ENCODE measurements around the gene SPRR1A. TPM values are rescaled to one million over a fixed set of nuclear protein-coding genes. Genes with fewer than 3 reads are reported as not detected.

Gene SPRR1A
- total and polyA plus RNA-seq, 2 of the 4 experiments (the other 2 are of a cell fraction), result not detected

- Histone ChIP-seq H4K20me1 (ENCODE audit: insufficient read depth, low read length) (no peaks in the 10 kb centered on the region), H2BK15ac (ENCODE audit: low read depth, low read length) (no peak overlapping the region), H2BK20ac (ENCODE audit: low read depth, low read length) (no peak overlapping the region), H4K8ac (ENCODE audit: low read depth in 2 of 2, low read length in 2 of 2) (no peak overlapping the region), H2BK5ac (ENCODE audit: low read depth, low read length, poor library complexity, severe bottlenecking) (no peak overlapping the region), H3K9ac (ENCODE audit: low read depth, low read length) (no peak overlapping the region), H3K14ac (replicated peaks; ENCODE audit: low read depth, low read length) (no peak overlapping the region), H3K23ac (ENCODE audit: low read depth, low read length) (no peak overlapping the region), H4K5ac (ENCODE audit: low read depth, low read length) (no peak overlapping the region), H3K4ac (ENCODE audit: low read depth, low read length) (no peak overlapping the region), H2AFZ (replicated peaks; ENCODE audit: low read length, poor library complexity) (no peak overlapping the region), H3K56ac (ENCODE audit: extremely low read depth, insufficient read depth, low read length) (no peak overlapping the region), H3K4me2 (ENCODE audit: low read depth, low read length) (no peak overlapping the region), H3K79me1 (ENCODE audit: low read depth in 1 of 2, low read length in 2 of 2) (no peaks in the 10 kb centered on the region), H2AK5ac (ENCODE audit: low read depth, low read length) (no peak overlapping the region), H3K27me3 (ENCODE audit: control insufficient read depth, insufficient read depth, low read length) (no peaks in the 10 kb centered on the region), H3K4me1 (ENCODE audit: control insufficient read depth, insufficient read depth, low read length) (no peaks in the 10 kb centered on the region), H3K36me3 (ENCODE audit: control insufficient read depth, insufficient read depth, low read length) (no peaks in the 10 kb centered on the region), H3K9me3 (ENCODE audit: control insufficient read depth, insufficient read depth, low read length) (no peaks in the 10 kb centered on the region; the same call in 1 of the 2 replicates), H4K91ac (ENCODE audit: insufficient read depth, low read depth, low read length) (no peak overlapping the region), H2AK9ac (replicated peaks; ENCODE audit: low read depth, low read length, poor library complexity) (no peak overlapping the region), H3K18ac (ENCODE audit: low read depth, low read length) (no peak overlapping the region), H3K27ac (ENCODE audit: insufficient read depth, low read length) (no peak overlapping the region), H3K4me3 (ENCODE audit: insufficient read depth, low read depth, low read length) (no peak overlapping the region), H2BK120ac (ENCODE audit: low read depth, low read length) (no peak overlapping the region), H3K9me1 (ENCODE audit: insufficient read depth, low read length) (no peaks in the 10 kb centered on the region)
- CTCF ChIA-PET, result no interaction called here
- POLR2A ChIA-PET (ENCODE audit: unreplicated experiment), result no interaction called here
- dilution Hi-C loops (cut with HindIII; ENCODE audit: low sequenced_read_pairs, unreplicated experiment) (no loop called here), in situ Hi-C loops (cut with MboI; ENCODE audit: low sequenced_read_pairs) (no loop called here), intact Hi-C loops (cut with micrococcal nuclease) (no loop called here)
- no peak for ATAC-seq (ENCODE audit: low read depth)
- no peak for TF ChIP-seq MAZ (IDR thresholded peaks at IDR 0.05; ENCODE audit: borderline replicate concordance, low read depth, low read length)
- TF ChIP-seq POLR2A (IDR thresholded peaks at IDR 0.05; ENCODE audit: low read depth, low read length), result no peak
- no peak for TF ChIP-seq RAD21 (IDR thresholded peaks at IDR 0.05; ENCODE audit: low read length)
- TF ChIP-seq MXI1 (IDR thresholded peaks at IDR 0.05; ENCODE audit: borderline replicate concordance, low read depth, low read length), result no peak
- TF ChIP-seq FOS (IDR thresholded peaks at IDR 0.05; ENCODE audit: low read depth, low read length), result no peak
- WGBS, 2 experiments (ENCODE audit: extremely low coverage in 2 of 2, insufficient read length in 1 of 2), result no CpG with 5 or more reads among the region's 1 CpG
- BruUV-seq (replicated peaks), result no TSS peak
- no peak for DNase-seq
Measured at GRCh38 chr1:152940614-152941013, 43.3 kb upstream of the SPRR1A start.
